ENCODE measurements around the gene TSPAN33.

The TSPAN33 gene

GRCh38 chr7:129210256-129210988 is 65.9 kb downstream of the TSPAN33 start:
- H3K4me3 ChIP-seq (ENCODE audit: low read depth, low read length), result no peak overlapping the region
- no peaks in the 10 kb centered on the region for H3K9me3 ChIP-seq (ENCODE audit: control insufficient read depth, insufficient read depth, low read depth, low read length)
- ChIA-PET CTCF (interaction anchor here (0.6 to 7.2 kb wide), 28 partner anchors 9 to 949 kb away, joined by 3 to 69 read pairs (median 3); no protein-coding TSS in a partner anchor), POLR2A (no interaction called here)
- H3K4me1 ChIP-seq (ENCODE audit: control insufficient read depth, insufficient read depth, low read length), result no peaks in the 10 kb centered on the region
- TF ChIP-seq ZNF610 (tag by site-specific recombination; IDR thresholded peaks at IDR 0.05; ENCODE audit: borderline replicate concordance) (no peak), ZNF654 (tag by site-specific recombination; IDR thresholded peaks at IDR 0.05; ENCODE audit: low read depth) (peak; percentile 66), SCRT2 (tag by site-specific recombination; IDR thresholded peaks at IDR 0.05) (peak; percentile 79), CTCF (tag by site-specific recombination; IDR thresholded peaks at IDR 0.05) (peak; percentile 70)
- H3K27ac ChIP-seq (ENCODE audit: extremely low read depth, low read depth, low read length), result no peak overlapping the region
- peaks cover 0 to 63% of the 10 kb centered on the region in 2 experiments; a peak in 2 of 3 replicates for H3K36me3 ChIP-seq (ENCODE audit: control insufficient read depth in 2 of 2, insufficient read depth in 1 of 2, low read length in 2 of 2)

- CTCF ChIA-PET, result interaction anchor here (0.6 to 7.2 kb wide), 19 partner anchors 8 to 292 kb away, joined by 3 to 69 read pairs (median 3); no protein-coding TSS in a partner anchor
These were observed 66.4 kb downstream of the TSPAN33 start for GRCh38 chr7:129210989-129211312.

GRCh38 chr7:129212126-129212525 is 67.6 kb downstream of the TSPAN33 start:
- Histone ChIP-seq H3K36me3 (ENCODE audit: control insufficient read depth in 2 of 2, insufficient read depth in 1 of 2, low read length in 2 of 2) (peaks cover 0 to 49% of the 10 kb centered on the region in 2 experiments; a peak in 2 of 3 replicates), H3K4me3 (ENCODE audit: low read depth, low read length) (no peak overlapping the region), H3K9me3 (ENCODE audit: control insufficient read depth, insufficient read depth, low read depth, low read length) (no peaks in the 10 kb centered on the region), H3K4me1 (ENCODE audit: control insufficient read depth, insufficient read depth, low read length) (no peaks in the 10 kb centered on the region), H3K27ac (ENCODE audit: extremely low read depth, low read depth, low read length) (no peak overlapping the region)
- ChIA-PET POLR2A (no interaction called here), CTCF (interaction anchor here (0.5 to 7.2 kb wide), 6 partner anchors 9 to 1153 kb away, joined by 3 to 69 read pairs (median 4); no protein-coding TSS in a partner anchor)
- no peak for TF ChIP-seq ZNF23 (tag by site-specific recombination; IDR thresholded peaks at IDR 0.05; ENCODE audit: borderline replicate concordance)
- no peak for TF ChIP-seq ZBTB49 (tag by site-specific recombination; IDR thresholded peaks at IDR 0.05; ENCODE audit: low read depth)
- TF ChIP-seq ZNF707 (tag by site-specific recombination; IDR thresholded peaks at IDR 0.05), result no peak
- no peak for TF ChIP-seq ZNF335 (tag by site-specific recombination; conservative IDR thresholded peaks at IDR 0.05)
- TF ChIP-seq ZNF785 (tag by site-specific recombination; IDR thresholded peaks at IDR 0.05), result no peak
- TF ChIP-seq ZNF692 (tag by site-specific recombination; IDR thresholded peaks at IDR 0.05), result no peak
- TF ChIP-seq BCL11A (tag by site-specific recombination; IDR thresholded peaks at IDR 0.05; ENCODE audit: low read depth), result no peak

More at GRCh38 chr7:129210989-129211312, 66.4 kb downstream of the TSPAN33 start:
- H3K36me3 ChIP-seq (ENCODE audit: control insufficient read depth in 2 of 2, insufficient read depth in 1 of 2, low read length in 2 of 2), result peaks cover 0 to 58% of the 10 kb centered on the region in 2 experiments; a peak in 2 of 3 replicates
- no peaks in the 10 kb centered on the region for H3K9me3 ChIP-seq (ENCODE audit: control insufficient read depth, insufficient read depth, low read depth, low read length)
- POLR2A ChIA-PET, result no interaction called here
- no peak overlapping the region for H3K4me3 ChIP-seq (ENCODE audit: low read depth, low read length)
- no peaks in the 10 kb centered on the region for H3K4me1 ChIP-seq (ENCODE audit: control insufficient read depth, insufficient read depth, low read length)
- no peak overlapping the region for H3K27ac ChIP-seq (ENCODE audit: extremely low read depth, low read depth, low read length)
- no peak for TF ChIP-seq ZNF140 (tag by site-specific recombination; IDR thresholded peaks at IDR 0.05)
- no peak for TF ChIP-seq ZNF416 (tag by site-specific recombination; IDR thresholded peaks at IDR 0.05)
- TF ChIP-seq ZNF157 (tag by site-specific recombination; IDR thresholded peaks at IDR 0.05), result no peak
- TF ChIP-seq ZNF548 (tag by site-specific recombination; IDR thresholded peaks at IDR 0.05), result no peak
- TF ChIP-seq ZFP69B (tag by site-specific recombination; IDR thresholded peaks at IDR 0.05), result no peak
- no peak for TF ChIP-seq PBX3 (CRISPR knock-in tag; IDR thresholded peaks at IDR 0.05)
- no peak for TF ChIP-seq ZBTB21 (tag by site-specific recombination; IDR thresholded peaks at IDR 0.05)

Measured in HEK293 (cell line).